ENCODE data around the gene NINL.

DNA sequence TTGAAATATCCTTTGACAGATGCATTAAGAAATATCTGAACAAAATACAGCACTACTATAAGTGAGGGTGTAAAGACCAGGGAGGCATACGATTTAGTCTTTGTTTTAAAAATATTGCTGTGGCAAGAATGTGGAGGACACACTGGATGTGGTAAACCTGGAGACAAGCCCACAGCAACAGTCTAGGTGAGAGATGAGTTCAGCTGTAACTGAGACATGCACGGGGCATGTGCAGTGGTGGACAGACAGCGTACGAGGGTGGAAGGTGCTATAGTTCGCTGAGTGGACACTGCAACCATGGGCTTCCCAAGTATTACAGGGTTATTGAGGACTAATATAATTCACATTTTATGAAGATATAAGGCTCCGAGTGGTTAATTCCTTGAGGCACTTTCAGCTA is 36.7 kb upstream of the NINL start:
- no peak for TF ChIP-seq TAF1 (IDR thresholded peaks at IDR 0.05; ENCODE audit: low read depth)
- no peak for TF ChIP-seq RAD21 (IDR thresholded peaks at IDR 0.05; ENCODE audit: low read depth)
- no peak for TF ChIP-seq TCF12 (IDR thresholded peaks at IDR 0.05; ENCODE audit: low read depth)
- no peak for TF ChIP-seq YY1 (IDR thresholded peaks at IDR 0.05; ENCODE audit: low read depth)
- no peak for TF ChIP-seq ZBTB7A (IDR thresholded peaks at IDR 0.05; ENCODE audit: low read depth)
- no peak for TF ChIP-seq TEAD4 (IDR thresholded peaks at IDR 0.05)
- TF ChIP-seq, protein P1, sequence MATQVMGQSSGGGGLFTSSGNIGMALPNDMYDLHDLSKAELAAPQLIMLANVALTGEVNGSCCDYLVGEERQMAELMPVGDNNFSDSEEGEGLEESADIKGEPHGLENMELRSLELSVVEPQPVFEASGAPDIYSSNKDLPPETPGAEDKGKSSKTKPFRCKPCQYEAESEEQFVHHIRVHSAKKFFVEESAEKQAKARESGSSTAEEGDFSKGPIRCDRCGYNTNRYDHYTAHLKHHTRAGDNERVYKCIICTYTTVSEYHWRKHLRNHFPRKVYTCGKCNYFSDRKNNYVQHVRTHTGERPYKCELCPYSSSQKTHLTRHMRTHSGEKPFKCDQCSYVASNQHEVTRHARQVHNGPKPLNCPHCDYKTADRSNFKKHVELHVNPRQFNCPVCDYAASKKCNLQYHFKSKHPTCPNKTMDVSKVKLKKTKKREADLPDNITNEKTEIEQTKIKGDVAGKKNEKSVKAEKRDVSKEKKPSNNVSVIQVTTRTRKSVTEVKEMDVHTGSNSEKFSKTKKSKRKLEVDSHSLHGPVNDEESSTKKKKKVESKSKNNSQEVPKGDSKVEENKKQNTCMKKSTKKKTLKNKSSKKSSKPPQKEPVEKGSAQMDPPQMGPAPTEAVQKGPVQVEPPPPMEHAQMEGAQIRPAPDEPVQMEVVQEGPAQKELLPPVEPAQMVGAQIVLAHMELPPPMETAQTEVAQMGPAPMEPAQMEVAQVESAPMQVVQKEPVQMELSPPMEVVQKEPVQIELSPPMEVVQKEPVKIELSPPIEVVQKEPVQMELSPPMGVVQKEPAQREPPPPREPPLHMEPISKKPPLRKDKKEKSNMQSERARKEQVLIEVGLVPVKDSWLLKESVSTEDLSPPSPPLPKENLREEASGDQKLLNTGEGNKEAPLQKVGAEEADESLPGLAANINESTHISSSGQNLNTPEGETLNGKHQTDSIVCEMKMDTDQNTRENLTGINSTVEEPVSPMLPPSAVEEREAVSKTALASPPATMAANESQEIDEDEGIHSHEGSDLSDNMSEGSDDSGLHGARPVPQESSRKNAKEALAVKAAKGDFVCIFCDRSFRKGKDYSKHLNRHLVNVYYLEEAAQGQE (IDR thresholded peaks at IDR 0.05; ENCODE audit: low read depth): no peak
- TF ChIP-seq, protein P2, sequence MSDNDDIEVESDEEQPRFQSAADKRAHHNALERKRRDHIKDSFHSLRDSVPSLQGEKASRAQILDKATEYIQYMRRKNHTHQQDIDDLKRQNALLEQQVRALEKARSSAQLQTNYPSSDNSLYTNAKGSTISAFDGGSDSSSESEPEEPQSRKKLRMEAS (IDR thresholded peaks at IDR 0.05): no peak
- no peak for TF ChIP-seq EP300 (IDR thresholded peaks at IDR 0.05; ENCODE audit: borderline replicate concordance)
- no peak for TF ChIP-seq FOXM1 (IDR thresholded peaks at IDR 0.05; ENCODE audit: borderline replicate concordance, low read depth)
- no peak for TF ChIP-seq CEBPB (IDR thresholded peaks at IDR 0.05)
- no peak for TF ChIP-seq EGR1 (IDR thresholded peaks at IDR 0.05)
- no peak for TF ChIP-seq NFIC (IDR thresholded peaks at IDR 0.05)
- TF ChIP-seq, protein P3, sequence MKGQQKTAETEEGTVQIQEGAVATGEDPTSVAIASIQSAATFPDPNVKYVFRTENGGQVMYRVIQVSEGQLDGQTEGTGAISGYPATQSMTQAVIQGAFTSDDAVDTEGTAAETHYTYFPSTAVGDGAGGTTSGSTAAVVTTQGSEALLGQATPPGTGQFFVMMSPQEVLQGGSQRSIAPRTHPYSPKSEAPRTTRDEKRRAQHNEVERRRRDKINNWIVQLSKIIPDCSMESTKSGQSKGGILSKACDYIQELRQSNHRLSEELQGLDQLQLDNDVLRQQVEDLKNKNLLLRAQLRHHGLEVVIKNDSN (IDR thresholded peaks at IDR 0.05): no peak

Data from Ishikawa (cell line).